Lung (tissue), 12 donors: ENCODE data around the gene BEAN1. TPM values are rescaled to one million over a fixed set of nuclear protein-coding genes. Genes with fewer than 3 reads are reported as not detected.

Experiments
- ATAC-seq: fragments of 200-7000 bp; cut with Tn5 transposase; one replicate; pipeline ENCODE4 v1.9.1; 2020; ENCODE audit warnings: moderate number of reproducible peaks; ENCODE audit not compliant: insufficient read depth, low FRiP score
- DNase-seq, 3 donors: peaks; one replicate each; pipeline ENCODE4 v3.0.0-alpha.2; 2013 to 2017
- H3K27ac ChIP-seq, 2 donors: one replicate each; pipeline ENCODE4 v1.5.1; 2013; ENCODE audit warnings: mild to moderate bottlenecking in 2 of 2, moderate library complexity in 2 of 2, control low read depth in 1 of 2, inconsistent platforms in 1 of 2, low read depth in 1 of 2, low read length in 1 of 2
- H3K27me3 ChIP-seq, 3 donors: one replicate each; pipeline ENCODE4 v1.5.1; 2013; ENCODE audit warnings: low read length in 2 of 3; ENCODE audit not compliant: control insufficient read depth in 3 of 3, insufficient read depth in 3 of 3
- H3K36me3 ChIP-seq, 4 donors: one replicate each; pipeline ENCODE4 v1.5.1; 2013; ENCODE audit warnings: low read length in 4 of 4, mild to moderate bottlenecking in 1 of 4, moderate library complexity in 1 of 4; ENCODE audit not compliant: control insufficient read depth in 4 of 4, insufficient read depth in 4 of 4
- H3K4me1 ChIP-seq, 5 donors: one replicate each; pipeline ENCODE4 v1.5.1; 2013; ENCODE audit warnings: low read length in 5 of 5, mild to moderate bottlenecking in 2 of 5, moderate library complexity in 1 of 5; ENCODE audit not compliant: control insufficient read depth in 5 of 5, insufficient read depth in 5 of 5
- H3K4me3 ChIP-seq: one replicate; pipeline ENCODE4 v1.5.1; 2013; ENCODE audit warnings: mild to moderate bottlenecking, control low read depth, moderate library complexity
- H3K9ac ChIP-seq, 2 donors: one replicate each; pipeline ENCODE4 v1.5.1; 2013; ENCODE audit warnings: low read length in 2 of 2, control low read depth in 1 of 2; ENCODE audit not compliant: insufficient read depth in 1 of 2
- H3K9me3 ChIP-seq, 4 donors: one replicate each; pipeline ENCODE4 v1.5.1; 2013; ENCODE audit warnings: low read length in 3 of 4, mild to moderate bottlenecking in 1 of 4, moderate library complexity in 1 of 4; ENCODE audit not compliant: control insufficient read depth in 4 of 4, insufficient read depth in 3 of 4
- CTCF ChIP-seq: IDR thresholded peaks from 2 replicates; pipeline ENCODE4 v1.5.1; 2012; ENCODE audit warnings: mild to moderate bottlenecking; ENCODE audit errors: control extremely low read depth, extremely low read depth
- WGBS, 2 donors: extraction: QIAGEN DNeasy Blood & Tissue Kit; methylation state at CpG; one replicate each; pipeline ENCODE4 v1.1.7; 2013; 5-methylcytosine and 5-hydroxymethylcytosine counted together
- polyA plus RNA-seq, 2 donors: library from polyadenylated mRNA; stranded (reverse); fragments of 200-250 nt; gene quantifications; one replicate each; pipeline ENCODE4 v1.2.1, GENCODE V29; 2013
- total RNA-seq, 2 donors: library from RNA; depleted of rRNA in 1 of 2; stranded (reverse); fragments of >200 nt in 1 of 2; gene quantifications; one replicate each; pipeline ENCODE4 v1.2.1, GENCODE V29; 2014 to 2021
- donor health status: control.
- donor health status: control.
- donor health status: Bipolar disorder and iron deficiency.
- donor health status: healthy.
- donor health status: DM: yes; HTN: yes; CAD: no.

Gene BEAN1
- total and polyA plus RNA-seq, 4 donors: 0.16 to 3.2 (median 0.25) TPM

GRCh38 chr16:66515596-66516508 lies 88.8 kb downstream of the BEAN1 start:
- Histone ChIP-seq H3K4me1 (peaks cover 18 to 45% (median 24%) of the 10 kb centered on the region in 5 donors), H3K9ac (no peak overlapping the region), H3K4me3 (no peak overlapping the region), H3K36me3 (peaks cover 0 to 16% (median 6%) of the 10 kb centered on the region in 4 donors), H3K27ac (peak overlapping the region; percentile 89 to 96), H3K27me3 (no peaks in the 10 kb centered on the region), H3K9me3 (no peaks in the 10 kb centered on the region)
- TF ChIP-seq CTCF: no peak
- ATAC-seq (no peak), DNase-seq (peak in 1 of 3 donors; percentile 23)
- 49 to 59% methylated on average over 12 of the region's 12 CpGs for WGBS, 2 donors

DNA sequence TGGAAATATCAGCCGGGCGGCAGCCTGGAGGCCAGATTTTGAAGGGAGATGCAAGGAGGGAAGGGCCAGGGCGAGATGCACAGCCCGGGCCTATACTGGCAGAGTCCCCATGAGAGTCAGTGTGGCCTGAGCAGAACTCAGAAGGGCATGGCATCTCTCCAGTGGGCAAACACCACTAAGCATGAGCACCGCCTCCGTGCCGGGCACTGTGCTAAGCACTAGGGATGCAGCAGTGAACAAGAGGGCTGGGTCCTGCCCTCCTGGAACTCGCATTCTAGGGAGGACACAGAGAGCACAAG lies 89.4 kb downstream of the BEAN1 start:
- H3K9ac ChIP-seq: no peak overlapping the region
- peaks cover 13 to 45% (median 22%) of the 10 kb centered on the region in 5 donors for H3K4me1 ChIP-seq
- DNase-seq (no peak), ATAC-seq (no peak)
- 6% methylated on average over 8 of the region's 8 CpGs for WGBS, 2 donors
- peaks cover 0 to 18% (median 6%) of the 10 kb centered on the region in 4 donors for H3K36me3 ChIP-seq
- H3K4me3 ChIP-seq: no peak overlapping the region
- TF ChIP-seq CTCF: no peak
- H3K27me3 ChIP-seq: no peaks in the 10 kb centered on the region
- peak overlapping the region; percentile 89 to 96 for H3K27ac ChIP-seq
- H3K9me3 ChIP-seq: no peaks in the 10 kb centered on the region

GRCh38 chr16:66516808-66517585 lies 89.9 kb downstream of the BEAN1 start:
- Histone ChIP-seq H3K9ac (peak overlapping the region in 1 of 2 donors; percentile 82), H3K27ac (peak overlapping the region; percentile 96), H3K4me3 (no peak overlapping the region), H3K4me1 (peaks cover 9 to 46% (median 18%) of the 10 kb centered on the region in 5 donors), H3K36me3 (peaks cover 0 to 19% (median 6%) of the 10 kb centered on the region in 4 donors), H3K27me3 (no peaks in the 10 kb centered on the region), H3K9me3 (no peaks in the 10 kb centered on the region)
- ATAC-seq (peak; percentile 89), DNase-seq (peak; percentile 94 to 98 (median 94))
- no peak for TF ChIP-seq CTCF
- WGBS, 2 donors: 5 to 11% methylated on average over 15 of the region's 15 CpGs
